ENCODE measurements around the gene PTGDS. TPM values are rescaled to one million over a fixed set of nuclear protein-coding genes. Genes with fewer than 3 reads are reported as not detected.
A peak's percentile ranks its signal among the peaks of the same experiment; 100 is the strongest.

PTGDS gene
- total RNA-seq, 1 donor from 2014 or later: 76.8 TPM

DNA sequence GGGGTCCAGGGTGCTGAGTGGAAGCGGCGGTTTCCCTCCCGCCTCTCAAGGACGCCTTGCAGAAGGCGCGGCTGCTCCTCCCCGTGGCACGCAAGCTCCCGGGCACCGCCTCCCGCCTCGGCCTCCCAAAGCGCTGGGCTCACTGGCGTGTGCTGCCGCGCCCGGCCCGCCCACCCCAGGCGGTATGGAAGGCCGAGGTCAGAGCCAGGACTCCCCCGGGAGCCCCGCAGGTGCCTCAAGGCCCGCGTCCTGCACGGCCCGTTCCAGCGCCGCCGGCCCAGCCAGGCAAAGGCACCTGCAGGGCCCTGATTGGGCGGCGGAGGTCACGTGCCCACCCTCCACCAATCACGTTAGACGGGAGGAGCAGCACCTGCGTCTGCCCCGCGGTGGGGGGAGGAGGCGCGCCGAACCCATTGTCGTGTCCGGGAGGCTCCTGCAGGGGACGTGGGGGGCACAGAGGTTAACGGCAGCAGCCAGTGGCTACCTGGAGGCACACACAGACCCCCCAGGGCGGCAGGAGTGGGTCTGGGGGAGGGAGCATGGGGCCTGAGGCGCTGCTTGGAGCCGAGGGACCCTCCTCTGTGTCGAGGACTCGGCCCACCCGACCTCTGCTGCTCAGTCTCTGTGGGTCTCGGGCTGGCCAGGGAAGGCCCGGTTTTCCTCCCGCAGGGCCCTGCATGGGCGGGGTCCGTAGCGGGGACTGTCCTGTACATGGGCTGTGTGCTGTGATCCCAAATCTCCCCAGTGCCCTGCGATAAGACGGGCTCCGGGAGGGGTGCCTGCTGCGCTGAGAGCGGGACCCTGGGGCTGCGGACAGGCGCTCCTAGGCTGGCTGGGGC is 27.3 kb upstream of the PTGDS start:
- Mint-ChIP-seq H3K27me3 (ENCODE audit: low read depth) (peaks cover 2% of the 10 kb centered on the region), H3K36me3 (ENCODE audit: low read depth) (no peaks in the 10 kb centered on the region), H3K27ac (ENCODE audit: unreplicated experiment) (peak overlapping the region; percentile 73), H3K4me1 (ENCODE audit: low read depth) (peaks cover 6% of the 10 kb centered on the region), H3K9me3 (ENCODE audit: low read depth) (no peaks in the 10 kb centered on the region), H3K4me3 (ENCODE audit: unreplicated experiment) (peak overlapping the region; percentile 74)
- no peak for DNase-seq (ENCODE audit: low spot score)
- TF ChIP-seq, protein P1, sequence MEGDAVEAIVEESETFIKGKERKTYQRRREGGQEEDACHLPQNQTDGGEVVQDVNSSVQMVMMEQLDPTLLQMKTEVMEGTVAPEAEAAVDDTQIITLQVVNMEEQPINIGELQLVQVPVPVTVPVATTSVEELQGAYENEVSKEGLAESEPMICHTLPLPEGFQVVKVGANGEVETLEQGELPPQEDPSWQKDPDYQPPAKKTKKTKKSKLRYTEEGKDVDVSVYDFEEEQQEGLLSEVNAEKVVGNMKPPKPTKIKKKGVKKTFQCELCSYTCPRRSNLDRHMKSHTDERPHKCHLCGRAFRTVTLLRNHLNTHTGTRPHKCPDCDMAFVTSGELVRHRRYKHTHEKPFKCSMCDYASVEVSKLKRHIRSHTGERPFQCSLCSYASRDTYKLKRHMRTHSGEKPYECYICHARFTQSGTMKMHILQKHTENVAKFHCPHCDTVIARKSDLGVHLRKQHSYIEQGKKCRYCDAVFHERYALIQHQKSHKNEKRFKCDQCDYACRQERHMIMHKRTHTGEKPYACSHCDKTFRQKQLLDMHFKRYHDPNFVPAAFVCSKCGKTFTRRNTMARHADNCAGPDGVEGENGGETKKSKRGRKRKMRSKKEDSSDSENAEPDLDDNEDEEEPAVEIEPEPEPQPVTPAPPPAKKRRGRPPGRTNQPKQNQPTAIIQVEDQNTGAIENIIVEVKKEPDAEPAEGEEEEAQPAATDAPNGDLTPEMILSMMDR (IDR thresholded peaks at IDR 0.05): peak; percentile 27

DNA sequence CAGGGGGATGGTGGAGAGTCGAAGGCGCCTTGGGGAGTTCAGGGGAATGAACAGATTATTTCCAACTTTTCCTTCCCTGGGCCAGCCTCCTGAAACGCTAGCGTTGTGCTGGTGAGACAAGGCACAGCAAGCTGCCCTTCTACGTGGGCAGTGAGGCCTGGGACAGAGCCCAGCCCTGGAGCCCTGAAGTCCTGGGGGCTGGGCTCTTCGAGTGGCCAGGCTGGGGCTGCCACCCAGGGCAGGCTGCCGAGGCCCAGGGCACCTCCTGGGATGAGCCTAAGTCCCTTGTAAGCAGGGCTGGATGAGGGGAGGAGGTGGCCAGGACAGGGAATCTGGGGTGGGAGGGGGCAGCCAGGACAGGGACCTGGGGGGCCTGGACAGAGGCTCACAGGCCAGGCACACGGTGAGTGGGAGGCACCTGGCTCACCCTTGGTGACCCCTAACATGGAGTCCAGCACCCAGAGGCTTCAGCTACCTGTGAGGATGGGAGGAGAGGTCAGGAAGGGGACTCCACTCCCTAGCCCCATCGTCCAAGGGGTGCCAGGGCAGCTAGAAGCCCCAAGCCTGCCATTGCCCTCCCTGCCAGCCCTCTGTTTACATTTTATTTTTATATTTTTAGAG is 26.5 kb upstream of the PTGDS start:
- DNase-seq (ENCODE audit: low spot score): no peak
- no peaks in the 10 kb centered on the region for H3K9me3 Mint-ChIP-seq (ENCODE audit: low read depth)
- H3K36me3 Mint-ChIP-seq (ENCODE audit: low read depth): no peaks in the 10 kb centered on the region
- H3K27ac Mint-ChIP-seq (ENCODE audit: unreplicated experiment): no peak overlapping the region
- TF ChIP-seq, protein P1 (IDR thresholded peaks at IDR 0.05): no peak
- H3K27me3 Mint-ChIP-seq (ENCODE audit: low read depth): peaks cover 2% of the 10 kb centered on the region
- H3K4me3 Mint-ChIP-seq (ENCODE audit: unreplicated experiment): peak overlapping the region; percentile 71
- H3K4me1 Mint-ChIP-seq (ENCODE audit: low read depth): peaks cover 6% of the 10 kb centered on the region

DNA sequence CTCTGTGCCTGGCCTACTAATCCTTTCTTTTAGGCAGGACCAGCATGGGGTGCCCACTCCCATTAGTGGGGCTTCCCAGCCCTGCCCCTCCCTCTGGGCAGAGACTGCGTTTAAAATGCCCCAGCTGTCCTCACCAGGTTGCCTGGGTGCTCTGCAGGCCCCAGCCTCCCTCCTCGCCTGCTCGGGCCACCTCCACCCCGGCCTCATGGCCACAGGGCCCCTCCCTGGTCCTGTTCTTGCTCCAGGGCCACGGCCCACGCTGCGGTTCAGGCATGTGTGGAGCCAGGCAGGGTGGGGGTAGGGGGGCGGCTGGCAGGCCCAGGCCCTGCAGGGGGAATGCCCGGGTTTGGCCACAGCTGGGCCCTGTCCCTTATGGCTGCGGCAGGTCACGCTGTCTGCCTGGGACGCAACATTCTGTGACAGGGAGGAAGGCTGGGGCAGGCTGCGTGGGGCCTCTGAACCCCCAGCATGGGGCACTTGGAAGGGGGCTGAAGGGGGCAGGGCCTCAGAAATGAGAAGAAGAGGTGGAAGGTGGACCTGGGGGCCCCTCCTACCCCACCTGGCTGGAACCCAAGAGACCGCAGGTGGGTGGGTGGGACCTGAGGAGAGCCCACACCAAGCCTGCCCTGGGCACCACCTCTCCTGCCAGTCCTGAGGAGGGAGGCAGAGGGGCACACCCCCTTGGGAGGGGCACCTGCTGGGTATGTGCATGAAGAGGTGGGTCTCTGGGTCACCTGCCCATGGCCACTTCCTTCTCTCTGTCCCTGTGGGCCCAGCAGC is 25.6 kb upstream of the PTGDS start, which contains the start of gene LCN12:
Gene LCN12 (plus strand): TSS at position 733 of the 780 bp plus-strand sequence. CDS start 55 bp downstream, outside the sequence.
- TF ChIP-seq, protein P1 (IDR thresholded peaks at IDR 0.05): no peak
- Mint-ChIP-seq H3K36me3 (ENCODE audit: low read depth) (no peaks in the 10 kb centered on the region), H3K4me1 (ENCODE audit: low read depth) (peaks cover 6% of the 10 kb centered on the region), H3K27ac (ENCODE audit: unreplicated experiment) (no peak within 1 kb of the TSS), H3K9me3 (ENCODE audit: low read depth) (peaks cover 2% of the 10 kb centered on the region), H3K27me3 (ENCODE audit: low read depth) (peaks cover 2% of the 10 kb centered on the region), H3K4me3 (ENCODE audit: unreplicated experiment) (no peak within 1 kb of the TSS)
- DNase-seq (ENCODE audit: low spot score): no peak

DNA sequence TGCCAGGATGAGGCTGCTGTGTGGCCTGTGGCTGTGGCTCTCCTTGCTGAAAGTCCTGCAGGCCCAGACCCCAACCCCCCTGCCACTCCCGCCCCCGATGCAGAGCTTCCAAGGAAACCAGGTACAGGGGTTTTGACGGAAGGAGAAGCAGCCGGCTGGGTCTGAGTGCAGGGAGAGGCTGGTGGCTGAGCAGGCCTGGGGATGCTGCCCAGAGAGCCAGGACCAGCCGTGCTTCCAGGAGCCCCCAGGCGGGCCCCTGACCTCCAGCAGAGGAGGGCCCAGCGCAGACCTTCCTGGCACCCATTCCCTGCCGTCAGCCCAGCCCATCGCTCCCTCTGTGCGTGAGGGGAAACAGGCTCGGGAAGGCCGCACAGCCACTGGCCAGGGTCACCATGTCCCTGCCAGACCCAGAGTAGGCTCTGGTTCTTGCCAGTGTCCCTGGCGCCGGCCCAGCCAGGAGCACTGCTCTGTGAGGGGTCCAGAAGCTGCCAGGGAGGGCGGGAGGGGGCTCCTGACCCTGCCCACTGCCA is 24.9 kb upstream of the PTGDS start:
- Mint-ChIP-seq H3K36me3 (ENCODE audit: low read depth) (no peaks in the 10 kb centered on the region), H3K4me3 (ENCODE audit: unreplicated experiment) (no peak overlapping the region), H3K4me1 (ENCODE audit: low read depth) (peaks cover 6% of the 10 kb centered on the region), H3K9me3 (ENCODE audit: low read depth) (peaks cover 3% of the 10 kb centered on the region), H3K27me3 (ENCODE audit: low read depth) (peaks cover 2% of the 10 kb centered on the region), H3K27ac (ENCODE audit: unreplicated experiment) (no peak overlapping the region)
- no peak for DNase-seq (ENCODE audit: low spot score)
- TF ChIP-seq, protein P1 (IDR thresholded peaks at IDR 0.05): no peak
